GM12878 (cell line): Measurements from ENCODE around the gene PDE4DIP. TPM values are rescaled to one million over a fixed set of nuclear protein-coding genes. Genes with fewer than 3 reads are reported as not detected.

ENCODE experiments used
- polyA plus RNA-seq, 11 experiments: library from polyadenylated mRNA; depleted of rRNA in 4 of 11; unstranded in 6 of 11; stranded (reverse) in 5 of 11; fragments of >200 nt; fragmentation: Nextera tagmentation in 4 of 11; fragmentation: Illumina TruSeq in 1 of 11; extraction: Ambion mirVana in 4 of 11; extraction: Trizol in 1 of 11; gene quantifications; 1 replicate in 1 of 11; 2 replicates in 10 of 11; pipeline versions ENCODE4 v1.2.1 to v1.2.3, GENCODE V29; 2011 to 2016; ENCODE audit warnings: inconsistent platforms in 2 of 11, missing spikeins in 2 of 11, low read depth in 1 of 11
- small RNA-seq: library from RNA; depleted of rRNA; stranded (forward); fragments of <200 nt; gene quantifications from one replicate; pipeline ENCODE3, GENCODE V24; 2014
- total RNA-seq, 4 experiments: library from RNA; depleted of rRNA in 3 of 4; stranded (reverse); fragments of >200 nt in 3 of 4; fragmentation: Illumina TruSeq in 1 of 4; extraction: Trizol in 1 of 4; gene quantifications; 2 replicates each; pipeline versions ENCODE4 v1.2.1 to v1.2.3, GENCODE V29; 2013 to 2021

PDE4DIP gene
- total and polyA plus RNA-seq, 10 of the 15 experiments (the other 5 are each of a cell fraction or from before 2014, with no cell fraction given): 3.5 to 9.0 (median 5.4) TPM

Small RNA genes within 50 kb of the gene (small RNA-seq; reads per million reads assigned to genes)
- gene RN7SKP88 (not detected), gene RNU2-38P (not detected)

Other genes starting within 250 kb of the PDE4DIP start
- 1.4 TPM in 2 replicates for gene NBPF14, start 248.4 kb upstream of the PDE4DIP start, total RNA-seq (2014; rRNA removed)
- 0.98 and 1.2 TPM in 2 replicates for gene NBPF14, start 248.4 kb upstream of the PDE4DIP start, total RNA-seq (2014; rRNA removed; fragmentation: Illumina TruSeq; extraction: Trizol)
- 0.98 and 1.6 TPM in 2 replicates for gene NBPF14, start 248.4 kb upstream of the PDE4DIP start, total RNA-seq (2021)
- gene NBPF14, start 248.4 kb upstream of the PDE4DIP start, polyA plus RNA-seq (2011; rRNA removed): 5.3 and 6.6 TPM in 2 replicates
- 0.98 and 1.2 TPM in 2 replicates for gene NBPF14, start 248.4 kb upstream of the PDE4DIP start, polyA plus RNA-seq (2014; fragmentation: Illumina TruSeq; extraction: Trizol)
- gene NBPF14, start 248.4 kb upstream of the PDE4DIP start, polyA plus RNA-seq (2014; fragmentation: Nextera tagmentation; extraction: Ambion mirVana): under 1 TPM; 0.05 to 0.27 TPM
- 0.58 and 0.75 TPM in 2 replicates for gene NBPF14, start 248.4 kb upstream of the PDE4DIP start, polyA plus RNA-seq (2014; rRNA removed)
- under 1 TPM; 0.57 to 0.63 TPM for gene NBPF14, start 248.4 kb upstream of the PDE4DIP start, polyA plus RNA-seq (2016; fragmentation: Nextera tagmentation; extraction: Ambion mirVana)
- gene NUDT4B, start 95.7 kb upstream of the PDE4DIP start, total RNA-seq (2014; rRNA removed): 5.1 and 11.8 TPM in 2 replicates
- gene NUDT4B, start 95.7 kb upstream of the PDE4DIP start, total RNA-seq (2014; rRNA removed; fragmentation: Illumina TruSeq; extraction: Trizol): 0.18 and 0.67 TPM in 2 replicates
- not detected in 2 replicates for gene NUDT4B, start 95.7 kb upstream of the PDE4DIP start, total RNA-seq (2021)
- 0.82 and 25.5 TPM in 2 replicates for gene NUDT4B, start 95.7 kb upstream of the PDE4DIP start, polyA plus RNA-seq (2011; rRNA removed)
- 5.2 and 7.1 TPM in 2 replicates for gene NUDT4B, start 95.7 kb upstream of the PDE4DIP start, polyA plus RNA-seq (2014; fragmentation: Illumina TruSeq; extraction: Trizol)
- gene NUDT4B, start 95.7 kb upstream of the PDE4DIP start, polyA plus RNA-seq (2014; fragmentation: Nextera tagmentation; extraction: Ambion mirVana): under 1 TPM in 1 of 2 experiments, not detected in 1; 0.11 TPM
- gene NUDT4B, start 95.7 kb upstream of the PDE4DIP start, polyA plus RNA-seq (2014; rRNA removed): 5.1 and 7.3 TPM in 2 replicates
- 10 to 100 TPM in 1 of 2 experiments, 1 to 10 TPM in 1; 1.5 to 10.7 TPM for gene NUDT4B, start 95.7 kb upstream of the PDE4DIP start, polyA plus RNA-seq (2016; fragmentation: Nextera tagmentation; extraction: Ambion mirVana)